ENCODE measurements around the gene PRR23E.

The PRR23E gene

GRCh38 chr3:127235706-127236105 is 42.8 kb downstream of the PRR23E start:
- no peak for DNase-seq

DNA sequence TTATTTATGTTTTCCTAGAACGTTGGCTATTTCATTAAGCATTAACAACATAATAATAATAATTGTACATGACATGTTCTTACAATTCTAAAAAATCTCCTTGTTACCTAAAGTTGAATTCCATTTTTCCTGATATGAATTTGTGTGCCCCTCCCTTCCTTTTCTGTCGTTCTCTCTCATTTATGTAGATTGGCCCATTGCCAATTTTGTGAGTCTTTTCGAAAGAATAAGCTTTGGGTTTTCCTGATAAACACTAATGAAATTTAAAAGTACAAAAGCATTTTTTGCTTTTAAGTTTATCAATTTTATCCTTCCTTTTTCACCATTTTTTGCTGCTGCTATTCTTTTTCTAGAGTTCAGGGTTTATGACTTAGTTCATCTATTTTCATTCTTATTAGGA is 44.9 kb downstream of the PRR23E start:
- no peak for DNase-seq

DNA sequence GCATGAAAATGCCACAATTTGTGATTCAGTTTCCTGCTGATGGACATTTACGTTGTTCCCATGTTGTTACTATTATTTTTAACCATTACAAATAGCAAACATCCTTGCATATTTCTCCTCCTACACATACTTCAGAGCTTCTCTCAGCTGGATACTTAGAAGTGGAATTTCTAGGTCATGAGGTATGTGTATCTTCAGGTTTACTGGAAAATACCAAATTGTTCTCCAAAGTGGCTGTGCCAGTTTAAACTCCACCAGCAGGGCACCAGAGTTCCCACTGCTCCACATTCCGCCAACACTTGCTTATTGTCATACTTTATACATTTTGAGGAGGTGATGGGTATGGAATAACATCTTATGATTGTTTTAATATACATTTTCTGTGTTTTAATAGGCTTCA is 45.7 kb downstream of the PRR23E start:
- no peak for DNase-seq

DNA sequence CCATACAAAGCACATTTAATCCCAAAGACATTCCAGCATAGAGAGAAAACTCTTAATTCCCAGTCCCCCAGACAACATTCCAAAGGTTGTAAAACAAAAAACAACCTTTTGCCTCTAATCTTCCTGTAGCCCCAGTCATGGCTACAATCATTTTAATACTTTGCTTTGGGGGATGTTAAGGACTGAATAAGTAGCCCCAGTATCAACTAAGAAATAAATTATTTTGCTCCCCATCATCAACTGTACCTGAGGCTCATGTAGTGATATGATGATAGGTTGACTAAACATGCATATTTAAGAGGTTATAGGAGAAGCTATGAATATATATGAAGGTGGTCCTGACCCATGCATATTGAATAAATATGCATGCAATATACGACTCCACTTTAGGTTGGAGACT is 54.4 kb downstream of the PRR23E start:
- no peak for DNase-seq
